Chondrocyte (in vitro differentiated cells): Measurements from ENCODE around the gene FOXD1. TPM values are rescaled to one million over a fixed set of nuclear protein-coding genes. Genes with fewer than 3 reads are reported as not detected.

Source experiments
- DNase-seq: peaks from one replicate; pipeline ENCODE4 v3.0.0; 2021; ENCODE audit warnings: mixed read lengths, low spot score
- H3K27ac Mint-ChIP-seq: one replicate; pipeline ENCODE4 v1.8.0; 2021; ENCODE audit warnings: mild to moderate bottlenecking, moderate library complexity, mixed read lengths; ENCODE audit not compliant: unreplicated experiment
- H3K27me3 Mint-ChIP-seq: 2 replicates; pipeline ENCODE4 v1.8.0; 2021; ENCODE audit warnings: low read depth, mixed read lengths
- H3K36me3 Mint-ChIP-seq: 2 replicates; pipeline ENCODE4 v1.8.0; 2021; ENCODE audit warnings: low read depth, mixed read lengths
- H3K4me1 Mint-ChIP-seq: 2 replicates; pipeline ENCODE4 v1.8.0; 2021; ENCODE audit warnings: low read depth, mild to moderate bottlenecking, mixed read lengths
- H3K4me3 Mint-ChIP-seq: one replicate; pipeline ENCODE4 v1.8.0; 2021; ENCODE audit warnings: mild to moderate bottlenecking, moderate library complexity, mixed read lengths; ENCODE audit not compliant: unreplicated experiment
- H3K9me3 Mint-ChIP-seq: 2 replicates; pipeline ENCODE4 v1.8.0; 2021; ENCODE audit warnings: low read depth, mixed read lengths
- total RNA-seq: library from RNA; stranded (reverse); gene quantifications from 3 replicates; pipeline ENCODE4 v1.2.1, GENCODE V29; 2021
- TF ChIP-seq, protein P1 (sequence below): fragments of 200-600 bp; sonication (generic); IDR thresholded peaks from 2 replicates; pipeline ENCODE4 v1.5.0; 2021; ENCODE audit warnings: antibody characterized with exemption, mild to moderate bottlenecking, moderate library complexity

FOXD1 gene
- total RNA-seq, 1 donor from 2014 or later: 28.6 TPM

GRCh38 chr5:73437777-73438644, 10.6 kb downstream of the FOXD1 start:
- Mint-ChIP-seq H3K36me3 (no peaks in the 10 kb centered on the region), H3K4me3 (peak overlapping the region; percentile 63), H3K9me3 (no peaks in the 10 kb centered on the region), H3K27me3 (peaks cover 20% of the 10 kb centered on the region), H3K27ac (peak overlapping the region; percentile 71), H3K4me1 (peaks cover 30% of the 10 kb centered on the region)
- no peak for DNase-seq
- TF ChIP-seq, protein P1, sequence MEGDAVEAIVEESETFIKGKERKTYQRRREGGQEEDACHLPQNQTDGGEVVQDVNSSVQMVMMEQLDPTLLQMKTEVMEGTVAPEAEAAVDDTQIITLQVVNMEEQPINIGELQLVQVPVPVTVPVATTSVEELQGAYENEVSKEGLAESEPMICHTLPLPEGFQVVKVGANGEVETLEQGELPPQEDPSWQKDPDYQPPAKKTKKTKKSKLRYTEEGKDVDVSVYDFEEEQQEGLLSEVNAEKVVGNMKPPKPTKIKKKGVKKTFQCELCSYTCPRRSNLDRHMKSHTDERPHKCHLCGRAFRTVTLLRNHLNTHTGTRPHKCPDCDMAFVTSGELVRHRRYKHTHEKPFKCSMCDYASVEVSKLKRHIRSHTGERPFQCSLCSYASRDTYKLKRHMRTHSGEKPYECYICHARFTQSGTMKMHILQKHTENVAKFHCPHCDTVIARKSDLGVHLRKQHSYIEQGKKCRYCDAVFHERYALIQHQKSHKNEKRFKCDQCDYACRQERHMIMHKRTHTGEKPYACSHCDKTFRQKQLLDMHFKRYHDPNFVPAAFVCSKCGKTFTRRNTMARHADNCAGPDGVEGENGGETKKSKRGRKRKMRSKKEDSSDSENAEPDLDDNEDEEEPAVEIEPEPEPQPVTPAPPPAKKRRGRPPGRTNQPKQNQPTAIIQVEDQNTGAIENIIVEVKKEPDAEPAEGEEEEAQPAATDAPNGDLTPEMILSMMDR: peak; percentile 43

- H3K9me3 Mint-ChIP-seq: no peaks in the 10 kb centered on the region
- H3K4me3 Mint-ChIP-seq: peak overlapping the region; percentile 63
- H3K27ac Mint-ChIP-seq: peak overlapping the region; percentile 82
- H3K36me3 Mint-ChIP-seq: no peaks in the 10 kb centered on the region
- TF ChIP-seq, protein P1: peak; percentile 78
- H3K4me1 Mint-ChIP-seq: peaks cover 27% of the 10 kb centered on the region
- no peak for DNase-seq
- peaks cover 20% of the 10 kb centered on the region for H3K27me3 Mint-ChIP-seq
Observed at GRCh38 chr5:73437101-73437776, 11.3 kb downstream of the FOXD1 start.

- no peaks in the 10 kb centered on the region for H3K9me3 Mint-ChIP-seq
Observed at GRCh38 chr5:73436535-73437100, 12.0 kb downstream of the FOXD1 start.

GRCh38 chr5:73435759-73436534, 12.6 kb downstream of the FOXD1 start:
- TF ChIP-seq, protein P1: no peak
- H3K36me3 Mint-ChIP-seq: no peaks in the 10 kb centered on the region
- H3K27ac Mint-ChIP-seq: no peak overlapping the region
- DNase-seq: no peak
- H3K4me1 Mint-ChIP-seq: peaks cover 27% of the 10 kb centered on the region
- H3K9me3 Mint-ChIP-seq: no peaks in the 10 kb centered on the region
- no peak overlapping the region for H3K4me3 Mint-ChIP-seq
- peaks cover 18% of the 10 kb centered on the region for H3K27me3 Mint-ChIP-seq

More at GRCh38 chr5:73436535-73437100, 12.0 kb downstream of the FOXD1 start:
- H3K27me3 Mint-ChIP-seq: peaks cover 20% of the 10 kb centered on the region
- no peak overlapping the region for H3K27ac Mint-ChIP-seq
- TF ChIP-seq, protein P1: no peak
- DNase-seq: no peak
- H3K36me3 Mint-ChIP-seq: no peaks in the 10 kb centered on the region
- peaks cover 27% of the 10 kb centered on the region for H3K4me1 Mint-ChIP-seq
- H3K4me3 Mint-ChIP-seq: peak overlapping the region; percentile 59
